Activated naive CD8-positive, alpha-beta T cell treated with anti-CD3 and anti-CD28 coated beads, Interleukin-2, amount 50 U/mL, for 24 hours (primary cell): ENCODE data around the gene SLC52A3.
A peak's percentile ranks its signal among the peaks of the same experiment; 100 is the strongest.

ENCODE experiments used
- ATAC-seq: fragments of 150-1000 bp; cut with Tn5 transposase; one replicate; pipeline ENCODE4 v1.10.0; 2021
- DNase-seq: peaks from one replicate; pipeline ENCODE4 v3.0.0; 2021
- H3K27ac Mint-ChIP-seq: one replicate; pipeline ENCODE4 v1.8.0; 2021; ENCODE audit warnings: mild to moderate bottlenecking, mixed read lengths
- H3K27me3 Mint-ChIP-seq: one replicate; pipeline ENCODE4 v1.8.0; 2021; ENCODE audit warnings: mixed read lengths
- H3K36me3 Mint-ChIP-seq: one replicate; pipeline ENCODE4 v1.8.0; 2021; ENCODE audit warnings: low read depth, mixed read lengths
- H3K4me1 Mint-ChIP-seq: one replicate; pipeline ENCODE4 v1.8.0; 2021; ENCODE audit warnings: mixed read lengths
- H3K4me3 Mint-ChIP-seq: one replicate; pipeline ENCODE4 v1.8.0; 2021; ENCODE audit warnings: mild to moderate bottlenecking, moderate library complexity, mixed read lengths
- H3K9me3 Mint-ChIP-seq: one replicate; pipeline ENCODE4 v1.8.0; 2021; ENCODE audit warnings: mixed read lengths

SLC52A3 gene

DNA sequence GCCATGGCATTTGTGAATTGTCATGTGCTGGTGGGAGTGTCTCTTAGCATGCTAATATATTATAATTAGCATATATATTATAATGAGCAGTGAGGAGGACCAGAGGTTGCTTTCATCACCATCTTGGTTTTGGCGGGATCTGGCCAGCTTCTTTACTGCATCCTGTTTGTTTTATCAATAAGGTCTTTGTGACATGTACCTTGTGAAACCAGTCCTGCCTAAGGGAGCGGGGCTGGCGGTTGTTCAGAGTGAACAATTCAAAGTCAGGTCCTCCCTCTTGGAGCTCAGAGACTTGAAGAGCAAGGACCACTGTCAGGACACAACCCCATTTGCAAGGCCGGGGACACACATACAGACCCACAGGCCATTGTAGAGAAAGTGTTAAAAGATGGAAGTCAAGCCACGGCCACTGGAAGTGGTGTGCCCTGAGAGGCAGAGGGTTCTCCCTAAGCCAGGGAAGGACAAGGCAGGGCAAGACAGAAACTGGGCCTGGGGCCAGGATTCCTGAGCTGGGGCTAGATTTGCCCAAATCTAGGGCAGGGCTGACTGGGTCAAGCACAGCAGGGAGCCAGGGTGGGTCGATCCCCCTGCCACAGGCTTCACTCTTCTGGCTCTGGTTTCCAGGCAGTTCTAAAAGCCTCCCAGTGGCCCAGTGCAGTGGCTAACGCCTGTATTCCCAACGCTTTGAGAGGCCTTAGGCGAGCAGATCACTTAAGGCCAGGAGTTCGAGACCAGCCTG lies 14.2 kb downstream of the SLC52A3 start:
- H3K4me1 Mint-ChIP-seq = peaks cover 19% of the 10 kb centered on the region
- H3K27me3 Mint-ChIP-seq = peaks cover 4% of the 10 kb centered on the region
- H3K4me3 Mint-ChIP-seq = no peak overlapping the region
- no peaks in the 10 kb centered on the region for H3K9me3 Mint-ChIP-seq
- ATAC-seq (no peak), DNase-seq (no peak)
- no peak overlapping the region for H3K27ac Mint-ChIP-seq
- no peaks in the 10 kb centered on the region for H3K36me3 Mint-ChIP-seq

DNA sequence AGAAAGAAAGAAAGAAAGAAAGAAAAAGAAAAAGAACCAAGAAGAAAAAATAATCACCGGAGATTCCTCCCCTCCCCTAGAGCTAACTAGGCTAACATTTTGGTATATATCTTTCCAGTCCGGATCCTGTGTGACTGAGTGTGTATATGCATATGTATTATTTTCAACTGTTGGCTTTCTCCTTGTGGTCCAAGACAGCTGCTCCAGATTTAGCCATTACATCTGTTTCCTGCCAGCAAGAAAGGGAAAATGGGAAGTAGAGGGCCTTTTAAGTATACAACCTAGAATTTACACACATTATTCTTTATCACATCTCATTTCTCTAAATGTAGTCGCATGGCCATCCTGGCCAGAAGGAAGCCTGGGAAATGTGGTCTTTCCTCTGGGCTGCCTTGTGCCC lies 15.2 kb downstream of the SLC52A3 start:
- Mint-ChIP-seq H3K36me3 (no peaks in the 10 kb centered on the region), H3K4me3 (no peak overlapping the region), H3K4me1 (peaks cover 19% of the 10 kb centered on the region), H3K27ac (no peak overlapping the region), H3K9me3 (no peaks in the 10 kb centered on the region), H3K27me3 (peaks cover 2% of the 10 kb centered on the region)
- no peak for ATAC-seq
- DNase-seq = no peak

DNA sequence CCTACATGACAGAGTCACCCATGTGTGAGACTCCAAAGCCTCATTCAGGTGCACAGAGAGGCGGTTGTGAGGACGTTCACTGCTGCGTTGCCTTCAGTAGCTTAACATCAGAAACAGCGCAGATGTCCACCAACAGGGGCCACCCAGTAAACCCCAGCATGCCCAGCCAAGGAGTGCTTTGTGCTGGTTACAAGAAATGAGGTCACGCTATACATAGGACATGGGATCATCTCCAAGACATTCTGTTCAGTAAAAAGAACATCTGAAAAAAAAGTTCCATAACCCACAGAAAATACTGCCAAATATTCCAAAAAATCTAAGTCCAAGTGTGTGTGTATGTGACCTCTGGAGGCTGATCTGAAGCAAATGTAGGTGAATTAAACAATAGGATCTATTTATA lies 16.0 kb downstream of the SLC52A3 start:
- no peak overlapping the region for H3K27ac Mint-ChIP-seq
- H3K27me3 Mint-ChIP-seq = peaks cover 5% of the 10 kb centered on the region
- peaks cover 19% of the 10 kb centered on the region for H3K4me1 Mint-ChIP-seq
- H3K9me3 Mint-ChIP-seq = no peaks in the 10 kb centered on the region
- H3K4me3 Mint-ChIP-seq = no peak overlapping the region
- no peak for ATAC-seq
- no peak for DNase-seq
- H3K36me3 Mint-ChIP-seq = no peaks in the 10 kb centered on the region

DNA sequence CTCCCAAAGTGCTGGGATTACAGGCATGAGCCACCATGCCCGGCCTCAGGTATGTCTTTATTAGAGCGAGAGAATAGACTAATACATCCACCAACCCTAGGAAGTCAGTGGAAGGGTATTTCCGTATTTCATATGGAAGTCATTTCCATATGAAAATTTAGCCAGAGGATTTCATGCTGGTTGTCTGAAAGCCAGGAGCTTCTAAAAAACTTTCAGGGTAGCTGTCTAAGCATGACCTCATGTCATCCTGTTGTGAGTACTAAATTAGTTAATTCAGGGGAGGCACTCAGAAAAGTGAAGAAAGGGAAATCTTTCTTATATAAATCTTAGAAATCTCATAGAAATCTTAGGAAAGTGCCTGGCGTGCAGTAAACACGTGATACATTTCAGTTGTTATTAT lies 16.5 kb downstream of the SLC52A3 start:
- H3K36me3 Mint-ChIP-seq = no peaks in the 10 kb centered on the region
- ATAC-seq = no peak
- no peak for DNase-seq
- H3K27me3 Mint-ChIP-seq = peaks cover 5% of the 10 kb centered on the region
- H3K4me3 Mint-ChIP-seq = no peak overlapping the region
- no peaks in the 10 kb centered on the region for H3K9me3 Mint-ChIP-seq
- peaks cover 19% of the 10 kb centered on the region for H3K4me1 Mint-ChIP-seq
- no peak overlapping the region for H3K27ac Mint-ChIP-seq

DNA sequence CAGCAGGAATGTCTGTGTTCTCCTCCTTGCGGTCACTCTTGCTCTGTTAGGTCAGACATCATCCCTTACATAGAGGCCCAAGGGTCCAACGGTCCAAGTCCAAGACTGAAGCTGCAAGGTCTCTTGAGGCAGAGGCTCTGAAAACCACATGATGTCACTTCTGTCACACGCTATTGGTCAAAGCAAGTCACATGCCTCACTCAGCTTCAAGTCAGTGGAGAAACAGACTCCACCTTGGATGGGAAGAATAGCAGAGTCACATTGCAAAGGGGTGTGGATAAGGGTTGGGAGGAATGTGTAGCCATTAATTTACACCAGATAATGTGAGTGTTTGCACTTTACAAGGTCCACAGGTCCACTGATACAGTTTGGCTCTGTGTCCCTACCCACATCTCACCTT lies 17.5 kb downstream of the SLC52A3 start:
- Mint-ChIP-seq H3K36me3 (peaks cover 1% of the 10 kb centered on the region), H3K27me3 (peaks cover 5% of the 10 kb centered on the region), H3K4me1 (peaks cover 16% of the 10 kb centered on the region), H3K27ac (no peak overlapping the region), H3K9me3 (peaks cover 3% of the 10 kb centered on the region), H3K4me3 (no peak overlapping the region)
- DNase-seq (no peak), ATAC-seq (no peak)

DNA sequence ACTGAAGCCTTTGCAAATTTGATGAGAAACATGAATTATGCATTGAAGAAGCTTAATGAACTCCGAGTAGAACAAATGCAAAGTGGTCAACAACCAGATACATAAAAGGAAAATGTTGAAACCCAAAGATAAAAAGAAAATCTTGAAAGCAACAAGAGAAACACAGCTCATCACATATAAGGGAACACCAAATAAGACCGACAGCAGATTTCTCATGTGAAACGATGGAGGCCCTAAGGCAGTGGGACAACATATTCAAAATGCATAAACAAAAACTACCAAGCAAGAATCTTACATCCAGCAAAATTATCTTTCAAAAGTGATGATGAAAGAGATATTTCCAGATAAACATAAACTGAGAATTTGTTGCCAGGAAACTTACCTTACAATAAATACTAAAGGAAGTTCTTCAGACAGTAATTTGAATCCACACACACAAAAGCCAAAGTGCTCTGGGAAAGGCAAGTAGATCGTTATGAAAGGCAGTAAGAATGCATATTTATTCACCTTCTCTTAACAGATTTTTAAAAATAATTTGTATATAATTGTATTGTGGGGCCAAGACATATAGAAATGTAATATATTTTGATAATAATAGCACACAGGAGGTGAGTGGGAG lies 22.5 kb downstream of the SLC52A3 start:
- DNase-seq (no peak), ATAC-seq (no peak)
- no peak overlapping the region for H3K27ac Mint-ChIP-seq
- peaks cover 18% of the 10 kb centered on the region for H3K27me3 Mint-ChIP-seq
- peaks cover 8% of the 10 kb centered on the region for H3K36me3 Mint-ChIP-seq
- peaks cover 17% of the 10 kb centered on the region for H3K9me3 Mint-ChIP-seq
- H3K4me3 Mint-ChIP-seq = no peak overlapping the region
- no peaks in the 10 kb centered on the region for H3K4me1 Mint-ChIP-seq

DNA sequence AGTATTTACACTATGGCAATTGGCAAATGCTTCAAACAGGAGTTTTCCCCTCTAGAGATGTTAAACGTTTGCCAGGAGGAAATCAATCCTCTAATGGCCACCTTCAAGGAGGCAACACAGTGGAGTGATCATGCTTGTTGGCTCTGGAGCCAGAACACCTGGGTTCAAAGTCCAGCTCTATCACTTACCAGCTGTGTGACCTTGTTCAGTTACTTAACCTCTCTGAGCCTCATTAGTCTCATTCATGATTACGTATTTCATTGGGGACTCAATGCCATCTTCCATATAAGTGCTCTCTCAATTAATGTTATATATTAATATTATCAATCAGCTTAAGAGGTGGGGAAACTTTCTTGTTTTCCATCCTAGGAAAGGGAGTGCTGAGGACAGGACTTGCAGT lies 26.1 kb downstream of the SLC52A3 start:
- H3K4me3 Mint-ChIP-seq = no peak overlapping the region
- H3K9me3 Mint-ChIP-seq = peaks cover 17% of the 10 kb centered on the region
- ATAC-seq = no peak
- H3K4me1 Mint-ChIP-seq = no peaks in the 10 kb centered on the region
- H3K36me3 Mint-ChIP-seq = peaks cover 8% of the 10 kb centered on the region
- peaks cover 16% of the 10 kb centered on the region for H3K27me3 Mint-ChIP-seq
- no peak overlapping the region for H3K27ac Mint-ChIP-seq
- no peak for DNase-seq

DNA sequence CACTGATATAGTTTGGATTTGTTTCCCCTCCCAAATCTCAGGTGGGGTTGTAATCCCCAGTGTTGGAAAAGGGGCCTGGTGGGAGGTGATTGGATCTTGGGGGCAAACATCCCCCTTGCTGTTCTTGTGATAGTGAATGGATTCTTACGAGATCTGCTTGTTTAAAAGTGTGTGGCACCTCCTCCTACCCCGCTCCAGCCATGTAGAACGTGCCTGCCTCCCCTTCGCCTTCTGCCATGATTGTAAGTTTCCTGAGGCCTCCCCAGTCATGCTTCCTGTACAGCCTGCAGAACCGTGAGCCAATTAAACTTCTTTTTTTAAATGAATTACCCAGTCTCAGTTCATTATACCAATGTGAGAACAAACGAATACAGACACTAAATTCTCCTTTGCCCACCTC lies 26.7 kb downstream of the SLC52A3 start:
- peaks cover 16% of the 10 kb centered on the region for H3K27me3 Mint-ChIP-seq
- H3K4me1 Mint-ChIP-seq = no peaks in the 10 kb centered on the region

DNA sequence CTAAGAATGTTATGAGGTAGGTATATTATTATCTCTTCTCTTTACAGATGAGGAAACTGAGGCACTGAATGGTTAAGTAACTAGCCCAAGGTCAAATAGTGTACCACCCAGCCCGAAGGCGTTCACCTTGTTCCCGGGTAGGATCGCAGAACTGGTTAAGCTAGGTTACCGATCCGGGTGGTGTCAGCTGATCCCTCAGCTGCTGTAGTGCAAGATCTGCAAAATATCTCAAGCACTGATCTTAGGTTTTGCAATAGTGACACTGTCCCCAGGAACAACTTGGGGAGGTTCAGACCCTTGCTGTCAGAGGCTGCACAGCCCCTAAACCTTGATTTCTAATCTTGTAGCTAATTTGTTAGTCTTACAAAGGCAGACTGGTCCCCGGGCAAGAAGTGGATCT lies 28.1 kb downstream of the SLC52A3 start:
- peaks cover 2% of the 10 kb centered on the region for H3K36me3 Mint-ChIP-seq
- H3K4me3 Mint-ChIP-seq = no peak overlapping the region
- H3K27ac Mint-ChIP-seq = no peak overlapping the region
- H3K27me3 Mint-ChIP-seq = peaks cover 16% of the 10 kb centered on the region
- ATAC-seq = no peak
- H3K9me3 Mint-ChIP-seq = peaks cover 8% of the 10 kb centered on the region
- H3K4me1 Mint-ChIP-seq = no peaks in the 10 kb centered on the region
- no peak for DNase-seq

More for the DNA sequence above, 26.7 kb downstream of the SLC52A3 start:
- ATAC-seq = no peak
- DNase-seq = no peak
- Mint-ChIP-seq H3K27ac (no peak overlapping the region), H3K36me3 (peaks cover 8% of the 10 kb centered on the region), H3K4me3 (no peak overlapping the region), H3K9me3 (peaks cover 17% of the 10 kb centered on the region)

DNA sequence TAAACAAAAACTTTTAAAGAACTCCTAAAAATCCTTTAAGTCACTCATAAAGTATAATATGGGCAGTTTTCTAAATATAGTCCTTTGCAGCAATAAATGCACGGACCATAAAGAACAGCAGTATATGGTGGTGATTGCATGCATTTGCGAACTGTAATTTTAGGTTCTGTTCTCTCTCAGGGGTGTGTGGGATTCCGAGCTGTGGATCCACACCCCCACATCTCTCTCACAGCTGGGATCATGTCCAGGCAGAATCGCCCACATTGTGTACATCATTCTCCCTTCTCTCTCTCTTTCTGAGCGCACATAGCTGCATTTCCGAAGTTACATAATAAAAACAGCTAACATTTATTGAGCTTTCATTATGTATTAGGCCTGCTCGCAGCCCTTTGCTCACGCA lies 28.6 kb downstream of the SLC52A3 start:
- peaks cover 1% of the 10 kb centered on the region for H3K36me3 Mint-ChIP-seq
- peaks cover 5% of the 10 kb centered on the region for H3K9me3 Mint-ChIP-seq
- peaks cover 16% of the 10 kb centered on the region for H3K27me3 Mint-ChIP-seq
- H3K4me1 Mint-ChIP-seq = no peaks in the 10 kb centered on the region
- no peak overlapping the region for H3K27ac Mint-ChIP-seq
- DNase-seq (no peak), ATAC-seq (no peak)
- no peak overlapping the region for H3K4me3 Mint-ChIP-seq

DNA sequence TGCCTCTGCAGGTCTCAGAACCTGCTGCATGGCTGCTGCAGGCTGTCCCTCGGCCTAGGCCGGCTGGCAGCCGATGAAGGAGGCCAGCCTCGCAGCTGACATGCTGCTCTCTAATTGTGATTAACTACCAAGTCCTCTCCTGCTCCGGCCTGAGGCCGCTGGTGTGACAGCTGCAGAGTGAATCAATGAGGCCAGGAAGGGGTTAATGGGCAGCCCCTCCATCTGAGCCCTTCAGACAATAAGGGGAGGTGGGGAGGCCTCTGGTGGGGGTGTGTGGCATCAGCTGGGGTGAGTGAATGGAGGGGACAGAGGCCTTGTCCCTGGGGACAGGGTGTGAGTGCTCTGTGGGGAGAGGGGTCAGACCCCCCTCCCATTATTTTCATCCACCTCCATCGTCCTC lies 34.4 kb downstream of the SLC52A3 start:
- H3K4me3 Mint-ChIP-seq = no peak overlapping the region
- H3K27me3 Mint-ChIP-seq = peaks cover 35% of the 10 kb centered on the region
- DNase-seq = no peak
- no peaks in the 10 kb centered on the region for H3K36me3 Mint-ChIP-seq
- H3K4me1 Mint-ChIP-seq = no peaks in the 10 kb centered on the region
- no peak overlapping the region for H3K27ac Mint-ChIP-seq
- H3K9me3 Mint-ChIP-seq = no peaks in the 10 kb centered on the region
- ATAC-seq = no peak

DNA sequence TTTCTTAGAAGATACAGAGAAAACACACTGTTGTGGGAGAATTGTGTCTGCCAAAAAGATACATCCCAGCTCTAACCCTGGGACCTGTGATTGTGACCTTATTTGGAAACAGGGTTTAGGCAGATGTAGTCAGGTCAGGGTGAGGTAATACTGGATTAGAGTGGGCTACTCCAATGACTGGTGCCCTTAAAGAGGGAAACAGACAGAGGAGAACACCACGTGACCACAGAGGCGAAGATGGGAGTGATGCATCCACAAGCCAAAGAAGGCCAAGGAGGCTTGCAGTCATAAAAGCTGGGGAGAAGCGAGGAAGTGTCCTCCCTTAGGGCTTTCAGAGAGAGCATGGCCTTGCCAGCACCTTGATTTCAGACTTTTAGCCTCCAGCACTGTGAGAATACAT lies 35.6 kb downstream of the SLC52A3 start:
- Mint-ChIP-seq H3K4me3 (no peak overlapping the region), H3K4me1 (peaks cover 4% of the 10 kb centered on the region), H3K36me3 (no peaks in the 10 kb centered on the region), H3K9me3 (no peaks in the 10 kb centered on the region), H3K27me3 (peaks cover 36% of the 10 kb centered on the region), H3K27ac (no peak overlapping the region)
- no peak for ATAC-seq
- DNase-seq = no peak

DNA sequence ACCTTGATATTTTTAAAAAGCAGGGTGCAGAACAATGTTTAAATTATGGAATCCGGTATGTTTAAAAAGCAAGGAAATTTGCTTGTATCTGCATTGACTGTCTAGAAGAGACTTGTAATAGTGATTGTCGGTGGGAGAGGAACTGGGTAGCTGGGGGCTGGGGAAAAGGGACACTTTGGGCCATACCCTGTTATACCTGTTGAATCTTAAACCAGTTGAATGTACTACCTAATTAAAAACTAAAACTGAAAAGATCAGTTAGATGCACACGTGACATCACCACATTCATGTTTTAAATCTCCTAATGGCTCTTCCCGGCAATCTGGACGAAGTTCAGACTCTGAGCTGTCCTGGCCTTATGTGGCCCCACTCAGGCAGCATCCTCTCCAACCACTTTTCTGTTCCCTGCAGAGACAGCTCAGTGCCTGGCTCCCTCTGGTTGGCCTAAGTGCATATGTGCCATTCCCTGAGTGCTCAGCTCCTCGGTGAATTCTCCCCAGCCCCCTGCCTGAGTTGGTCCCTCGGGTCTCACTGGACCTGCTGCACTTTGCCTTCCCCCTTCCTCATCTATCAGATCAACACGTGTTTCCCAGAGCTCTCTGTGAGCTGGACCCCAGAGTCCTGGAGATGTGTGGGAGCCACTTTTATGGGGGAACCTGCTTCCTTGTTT lies 36.3 kb downstream of the SLC52A3 start:
- H3K9me3 Mint-ChIP-seq = no peaks in the 10 kb centered on the region
- no peak overlapping the region for H3K27ac Mint-ChIP-seq
- H3K36me3 Mint-ChIP-seq = no peaks in the 10 kb centered on the region
- ATAC-seq = no peak
- peaks cover 4% of the 10 kb centered on the region for H3K4me1 Mint-ChIP-seq
- peaks cover 39% of the 10 kb centered on the region for H3K27me3 Mint-ChIP-seq
- DNase-seq = no peak
- H3K4me3 Mint-ChIP-seq = no peak overlapping the region

DNA sequence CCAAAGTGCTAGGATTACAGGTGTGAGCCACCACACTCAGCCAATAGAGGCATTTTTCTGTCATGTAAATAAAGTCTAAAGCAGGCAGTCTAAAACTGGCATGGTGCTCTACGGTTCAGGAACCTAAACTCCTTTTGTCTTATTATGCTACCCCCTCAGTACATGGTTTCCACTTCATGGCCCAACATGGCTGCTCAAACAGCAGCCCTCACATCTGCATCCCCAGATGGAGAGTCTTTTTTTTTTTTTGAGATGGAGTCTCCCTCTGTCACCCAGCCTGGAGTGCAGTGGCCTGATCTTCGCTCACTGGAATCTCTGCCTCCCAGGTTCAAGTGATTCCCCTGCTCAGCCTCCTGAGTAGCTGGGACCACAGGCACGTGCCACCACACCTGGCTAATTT lies 38.3 kb downstream of the SLC52A3 start:
- no peak overlapping the region for H3K27ac Mint-ChIP-seq
- no peaks in the 10 kb centered on the region for H3K9me3 Mint-ChIP-seq
- H3K36me3 Mint-ChIP-seq = no peaks in the 10 kb centered on the region
- H3K27me3 Mint-ChIP-seq = peaks cover 50% of the 10 kb centered on the region
- DNase-seq = no peak
- peaks cover 4% of the 10 kb centered on the region for H3K4me1 Mint-ChIP-seq
- no peak for ATAC-seq
- H3K4me3 Mint-ChIP-seq = no peak overlapping the region

DNA sequence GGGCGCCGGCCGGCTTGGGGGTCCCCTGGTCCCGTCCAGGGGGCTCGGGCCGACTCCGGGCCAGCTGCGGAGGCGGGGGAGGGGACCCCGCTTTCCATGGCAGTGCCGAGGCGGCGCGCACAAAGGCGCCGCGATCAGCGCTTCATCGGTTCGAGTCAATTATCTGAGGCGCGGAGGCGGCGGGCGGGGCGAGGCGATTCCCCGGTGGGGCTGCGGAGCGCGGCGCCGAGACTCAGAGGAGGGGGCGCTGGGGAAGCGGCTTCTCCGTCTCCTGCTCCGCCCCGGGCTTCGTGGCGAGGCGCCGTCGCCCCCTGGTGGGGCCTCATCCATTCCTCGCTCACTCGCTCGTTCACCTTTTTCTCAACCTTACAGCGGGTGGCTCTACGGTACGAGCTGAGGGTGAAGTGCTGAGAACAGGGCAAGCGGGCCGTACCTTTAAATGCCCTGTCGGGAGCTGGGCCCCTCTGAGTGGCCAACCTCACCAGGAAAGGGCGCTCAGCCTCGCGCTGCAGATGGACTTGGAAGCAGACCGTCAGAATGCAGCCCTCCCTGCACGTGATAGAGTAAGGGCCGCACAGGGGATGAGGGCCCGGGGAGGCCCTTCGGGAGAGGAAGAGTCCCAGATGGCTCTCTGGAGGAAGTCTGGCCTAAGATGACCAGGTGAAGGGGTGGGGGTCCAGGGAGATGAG lies 39.9 kb downstream of the SLC52A3 start:
- H3K27me3 Mint-ChIP-seq = peaks cover 58% of the 10 kb centered on the region
- no peaks in the 10 kb centered on the region for H3K9me3 Mint-ChIP-seq
- no peak overlapping the region for H3K4me3 Mint-ChIP-seq
- DNase-seq (peak; percentile 66), ATAC-seq (peak; percentile 77)
- H3K36me3 Mint-ChIP-seq = no peaks in the 10 kb centered on the region
- peaks cover 4% of the 10 kb centered on the region for H3K4me1 Mint-ChIP-seq
- no peak overlapping the region for H3K27ac Mint-ChIP-seq
